Endometrial microvascular endothelial cells (primary cell): ENCODE data around the gene SPOCK2. TPM values are rescaled to one million over a fixed set of nuclear protein-coding genes. Genes with fewer than 3 reads are reported as not detected.

Experiments used
- total RNA-seq: library from RNA; depleted of rRNA; stranded (reverse); fragments of >200 nt; gene quantifications from one replicate; pipeline ENCODE4 v1.2.3, GENCODE V29; 2015; ENCODE audit errors: inconsistent ontology term

SPOCK2 gene
- total RNA-seq, 1 donor from 2014 or later: 7.1 TPM

Other genes starting within 250 kb of the SPOCK2 start
- 727 TPM for gene PSAP, start 237.3 kb downstream of the SPOCK2 start, total RNA-seq
- gene CHST3, start 124.2 kb downstream of the SPOCK2 start, total RNA-seq: 6.8 TPM
- gene ANAPC16, start 127.5 kb upstream of the SPOCK2 start, total RNA-seq: 45.6 TPM
- 61.0 TPM for gene ASCC1, start 127.7 kb upstream of the SPOCK2 start, total RNA-seq
- 91.4 TPM for gene DDIT4, start 185.4 kb upstream of the SPOCK2 start, total RNA-seq